Epithelial cell of esophagus (primary cell): ENCODE data around the gene BBX.

Experiments used
- DNase-seq: peaks from one replicate; pipeline ENCODE4 v3.0.0; 2010; ENCODE audit warnings: low read depth
- H3K4me3 ChIP-seq: 2 replicates; pipeline ENCODE4 v1.5.1; 2011; ENCODE audit warnings: mild to moderate bottlenecking, low read length, control low read depth
- TF ChIP-seq, protein P1 (sequence below): IDR thresholded peaks from 2 replicates; pipeline ENCODE4 v1.5.1; 2011; ENCODE audit warnings: low read depth, mild to moderate bottlenecking, low read length, control low read depth, inconsistent platforms; ENCODE audit not compliant: insufficient read depth; ENCODE audit errors: missing control alignments

The BBX gene

GRCh38 chr3:107837895-107838612 lies 315.3 kb downstream of the BBX start:
- no peak for DNase-seq
- TF ChIP-seq, protein P1, sequence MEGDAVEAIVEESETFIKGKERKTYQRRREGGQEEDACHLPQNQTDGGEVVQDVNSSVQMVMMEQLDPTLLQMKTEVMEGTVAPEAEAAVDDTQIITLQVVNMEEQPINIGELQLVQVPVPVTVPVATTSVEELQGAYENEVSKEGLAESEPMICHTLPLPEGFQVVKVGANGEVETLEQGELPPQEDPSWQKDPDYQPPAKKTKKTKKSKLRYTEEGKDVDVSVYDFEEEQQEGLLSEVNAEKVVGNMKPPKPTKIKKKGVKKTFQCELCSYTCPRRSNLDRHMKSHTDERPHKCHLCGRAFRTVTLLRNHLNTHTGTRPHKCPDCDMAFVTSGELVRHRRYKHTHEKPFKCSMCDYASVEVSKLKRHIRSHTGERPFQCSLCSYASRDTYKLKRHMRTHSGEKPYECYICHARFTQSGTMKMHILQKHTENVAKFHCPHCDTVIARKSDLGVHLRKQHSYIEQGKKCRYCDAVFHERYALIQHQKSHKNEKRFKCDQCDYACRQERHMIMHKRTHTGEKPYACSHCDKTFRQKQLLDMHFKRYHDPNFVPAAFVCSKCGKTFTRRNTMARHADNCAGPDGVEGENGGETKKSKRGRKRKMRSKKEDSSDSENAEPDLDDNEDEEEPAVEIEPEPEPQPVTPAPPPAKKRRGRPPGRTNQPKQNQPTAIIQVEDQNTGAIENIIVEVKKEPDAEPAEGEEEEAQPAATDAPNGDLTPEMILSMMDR = no peak
- no peak overlapping the region for H3K4me3 ChIP-seq

GRCh38 chr3:107841831-107842230 lies 319.1 kb downstream of the BBX start:
- DNase-seq = peak; percentile 58
- TF ChIP-seq, protein P1 = no peak
- no peak overlapping the region for H3K4me3 ChIP-seq

DNA sequence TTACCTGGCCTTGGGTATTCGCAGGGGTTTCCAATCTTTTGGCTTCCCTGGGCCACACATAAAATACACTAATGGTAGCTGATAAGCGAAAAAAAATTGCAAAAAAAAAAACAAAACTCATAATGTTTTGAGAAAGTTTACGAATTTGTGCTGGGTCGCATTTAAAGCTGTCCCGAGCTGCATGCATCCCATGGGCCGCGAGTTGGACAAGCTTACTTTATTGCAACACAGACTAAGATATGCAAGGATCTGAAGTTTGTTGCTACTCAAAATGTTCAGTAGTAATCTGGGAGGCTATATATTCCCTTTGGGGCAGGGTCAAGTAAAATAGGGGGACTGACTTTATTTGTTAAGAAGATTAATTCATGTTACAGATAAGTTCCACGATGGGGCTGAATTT lies 320.2 kb downstream of the BBX start:
- DNase-seq = no peak
- TF ChIP-seq, protein P1 = no peak
- H3K4me3 ChIP-seq = no peak overlapping the region

GRCh38 chr3:107845380-107846278 lies 322.9 kb downstream of the BBX start:
- TF ChIP-seq, protein P1 = no peak
- DNase-seq = peak; percentile 66
- H3K4me3 ChIP-seq = no peak overlapping the region

DNA sequence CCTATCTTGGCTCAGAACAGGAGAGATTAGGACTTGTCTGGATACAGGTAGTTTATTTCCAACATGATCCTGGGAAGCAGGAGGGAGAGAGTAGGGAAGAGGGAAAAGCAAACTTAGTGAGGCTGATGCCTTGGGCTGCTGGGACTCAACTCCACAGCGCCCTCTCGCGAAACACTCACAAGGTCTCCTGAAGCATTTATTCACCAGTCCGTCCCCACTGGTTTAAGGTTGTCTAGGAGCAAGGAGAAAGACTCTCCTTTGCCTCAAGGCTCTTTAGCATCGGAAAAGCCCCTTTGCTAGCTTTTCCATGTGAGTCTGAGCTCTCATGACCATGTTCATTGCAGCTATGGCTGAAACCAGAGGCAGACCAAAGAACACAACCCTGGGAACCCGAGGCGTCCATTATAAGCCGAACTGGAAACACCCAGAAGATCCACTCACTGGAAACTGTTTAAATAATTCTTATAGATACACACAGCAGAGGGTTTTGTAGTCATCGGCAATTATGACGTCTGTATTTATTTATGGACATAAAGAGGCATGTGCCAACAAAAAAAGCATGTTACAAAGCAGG lies 323.6 kb downstream of the BBX start:
- TF ChIP-seq, protein P1 = peak; percentile 77
- peak; percentile 84 for DNase-seq
- no peak overlapping the region for H3K4me3 ChIP-seq

GRCh38 chr3:107847791-107848190 lies 325.0 kb downstream of the BBX start:
- DNase-seq = no peak
- TF ChIP-seq, protein P1 = no peak
- no peak overlapping the region for H3K4me3 ChIP-seq
